SK-N-MC (cell line): ENCODE results near the gene POLA1.

Experiments
- EZH2 ChIP-seq: fragments of 200-600 bp; sonication (generic); IDR thresholded peaks from one replicate; pipeline ENCODE4 v1.6.1; 2017; ENCODE audit warnings: antibody characterized with exemption
- FOXP2 ChIP-seq: optimal IDR thresholded peaks from 2 replicates; pipeline ENCODE3; 2011; ENCODE audit warnings: mild to moderate bottlenecking, moderate library complexity; ENCODE audit not compliant: insufficient read depth; ENCODE audit errors: extremely low read length, control extremely low read depth
- POLR2AphosphoS5 ChIP-seq: IDR thresholded peaks from 2 replicates; pipeline ENCODE4 v1.6.1; 2012; ENCODE audit warnings: mild to moderate bottlenecking, low read depth, low read length, borderline replicate concordance

- TF ChIP-seq POLR2AphosphoS5 (no peak), EZH2 (no peak), FOXP2 (no peak)
Measured at GRCh38 chrX:24877288-24877664, 183.6 kb downstream of the POLA1 start.
